Panc1 (cell line): ENCODE results near the gene TSPAN4. TPM values are rescaled to one million over a fixed set of nuclear protein-coding genes. Genes with fewer than 3 reads are reported as not detected.

Source experiments
- ATAC-seq: fragments of 200-7000 bp; cut with Tn5 transposase; 2 replicates; pipeline ENCODE4 v1.9.1; 2020; ENCODE audit warnings: mild to moderate bottlenecking, moderate library complexity
- BruUV-seq: library from RNA; stranded (reverse); fragments of 400-500 nt; replicated peaks from 2 replicates; lab custom pipeline; 2021; lab: Mats Ljungman, UMichigan
- CTCF ChIA-PET: fragments of 300-600 bp; sonication (Branson Sonifier 250); formaldehyde crosslinking; loops from one replicate; lab custom pipeline; 2022; ENCODE audit warnings: antibody characterized with exemption; lab: Charles Lee
- POLR2A ChIA-PET: fragments of 300-600 bp; sonication (Branson Sonifier 250); formaldehyde crosslinking; loops from one replicate; lab custom pipeline; 2022; ENCODE audit warnings: antibody characterized with exemption; lab: Charles Lee
- DNase-seq: peaks from one replicate; pipeline ENCODE4 v3.0.0-alpha.2; 2010; ENCODE audit warnings: low read depth, low spot score
- H3K27ac ChIP-seq: 2 replicates; pipeline ENCODE4 v1.5.1; 2011; ENCODE audit warnings: mild to moderate bottlenecking, low read length, inconsistent platforms
- H3K27me3 ChIP-seq: fragments of 200-500 bp; sonication (Bioruptor generic); 2 replicates; pipeline ENCODE4 v1.6.0; 2014; ENCODE audit warnings: low read length, inconsistent platforms; ENCODE audit not compliant: control insufficient read depth, insufficient read depth
- H3K36me3 ChIP-seq: fragments of 200-500 bp; sonication (Bioruptor generic); 2 replicates; pipeline ENCODE4 v1.5.1; 2014; ENCODE audit warnings: inconsistent platforms, mild to moderate bottlenecking, low read length, moderate library complexity; ENCODE audit not compliant: control insufficient read depth, insufficient read depth
- H3K4me1 ChIP-seq: 2 replicates; pipeline ENCODE4 v1.5.1; 2011; ENCODE audit warnings: inconsistent platforms, mild to moderate bottlenecking, low read length, moderate library complexity; ENCODE audit not compliant: control insufficient read depth, insufficient read depth
- H3K4me3 ChIP-seq, 2 experiments: 2 replicates each; pipeline ENCODE4 v1.5.1; 2011 to 2012; ENCODE audit warnings: low read depth in 2 of 2, low read length in 2 of 2, mild to moderate bottlenecking in 2 of 2, inconsistent platforms in 1 of 2, moderate library complexity in 1 of 2
- H3K9me3 ChIP-seq: fragments of 200-500 bp; sonication (Bioruptor generic); 2 replicates; pipeline ENCODE4 v1.5.1; 2014; ENCODE audit warnings: low read depth, mild to moderate bottlenecking, inconsistent platforms, low read length, moderate library complexity; ENCODE audit not compliant: control insufficient read depth, insufficient read depth
- CTCF ChIP-seq: fragments of 450-650 bp; IDR thresholded peaks from 2 replicates; pipeline ENCODE4 v1.5.1; 2017; ENCODE audit warnings: mild to moderate bottlenecking
- POLR2AphosphoS5 ChIP-seq: IDR thresholded peaks from 2 replicates; pipeline ENCODE4 v1.6.1; 2012; ENCODE audit warnings: mild to moderate bottlenecking, low read depth, low read length, moderate library complexity
- REST ChIP-seq, 2 experiments: IDR thresholded peaks; 2 replicates each; pipeline ENCODE4 v1.6.1; 2011 to 2012; ENCODE audit warnings: low read depth in 2 of 2, control low read depth in 1 of 2, low read length in 1 of 2, mild to moderate bottlenecking in 1 of 2, moderate library complexity in 1 of 2; ENCODE audit not compliant: insufficient read depth in 1 of 2
- SIN3A ChIP-seq: IDR thresholded peaks from 2 replicates; pipeline ENCODE4 v1.6.1; 2012; ENCODE audit warnings: low read depth, mild to moderate bottlenecking, low read length, moderate library complexity, borderline replicate concordance; ENCODE audit not compliant: insufficient read depth
- TCF7L2 ChIP-seq: IDR thresholded peaks from 2 replicates; pipeline ENCODE4 v1.6.1; 2011; ENCODE audit warnings: mild to moderate bottlenecking, low read depth, low read length, inconsistent platforms
- in situ Hi-C: cut with HindIII; loops from 2 replicates; pipeline ENCODE4 v1.10.0; 2016; ENCODE audit warnings: low sequenced_read_pairs, low pct_unique_long_range_greater_than_20kb
- intact Hi-C: fragments of 100-400 bp; cut with micrococcal nuclease; formaldehyde crosslinking; loops from one replicate; pipeline ENCODE4 v1.10.0; 2022; ENCODE audit not compliant: unreplicated experiment
- total RNA-seq: library from RNA; stranded (reverse); gene quantifications from one replicate; pipeline ENCODE4 v1.2.1, GENCODE V29; 2021; ENCODE audit not compliant: unreplicated experiment

The TSPAN4 gene
- total RNA-seq, 1 experiment from 2014 or later, result 187 TPM

- no peak for ATAC-seq
- Histone ChIP-seq H3K4me3 (no peak overlapping the region), H3K9me3 (no peaks in the 10 kb centered on the region), H3K4me1 (peaks cover 49% of the 10 kb centered on the region), H3K27me3 (no peaks in the 10 kb centered on the region), H3K36me3 (no peaks in the 10 kb centered on the region), H3K27ac (no peak overlapping the region)
- in situ Hi-C loops, result no loop called here
- ChIA-PET POLR2A (no interaction called here), CTCF (interaction anchor here (0.8 kb wide), 1 partner anchor 8 kb away, joined by 3 read pairs; no protein-coding TSS in a partner anchor)
- TF ChIP-seq TCF7L2, result no peak
- TF ChIP-seq SIN3A, result no peak
- TF ChIP-seq CTCF, result no peak
- TF ChIP-seq POLR2AphosphoS5, result no peak
- TF ChIP-seq REST (IDR thresholded peaks at IDR 0.05; ENCODE audit: insufficient read depth in 1 of 2, low read depth in 2 of 2, low read length in 1 of 2), result no peak
- no TSS peak for BruUV-seq
- no peak for DNase-seq
- intact Hi-C loops, result no loop called here
Measured at GRCh38 chr11:855796-856195, 13.1 kb downstream of the TSPAN4 start.

- CTCF ChIA-PET, result interaction anchor here (0.8 kb wide), 1 partner anchor 9 kb away, joined by 3 read pairs; no protein-coding TSS in a partner anchor
- no peak overlapping the region for H3K27ac ChIP-seq
- POLR2A ChIA-PET, result no interaction called here
- H3K27me3 ChIP-seq, result no peaks in the 10 kb centered on the region
- ATAC-seq, result no peak; the same call in 1 of the 2 replicates
- H3K4me3 ChIP-seq, result no peak overlapping the region
- intact Hi-C loops (no loop called here), in situ Hi-C loops (no loop called here)
- no peak for DNase-seq
- H3K4me1 ChIP-seq, result peaks cover 44% of the 10 kb centered on the region
- no peaks in the 10 kb centered on the region for H3K36me3 ChIP-seq
- TF ChIP-seq SIN3A, result no peak
- no peak for TF ChIP-seq TCF7L2
- TF ChIP-seq REST (IDR thresholded peaks at IDR 0.05; ENCODE audit: insufficient read depth in 1 of 2, low read depth in 2 of 2, low read length in 1 of 2), result no peak
- no peak for TF ChIP-seq CTCF
- no peak for TF ChIP-seq POLR2AphosphoS5
- no TSS peak for BruUV-seq
- H3K9me3 ChIP-seq, result no peaks in the 10 kb centered on the region
Measured at GRCh38 chr11:856397-856796, 13.7 kb downstream of the TSPAN4 start.
